Kidney (tissue), 14 donors: Measurements from ENCODE around the gene SH3RF3. TPM values are rescaled to one million over a fixed set of nuclear protein-coding genes. Genes with fewer than 3 reads are reported as not detected.
A peak's percentile ranks its signal among the peaks of the same experiment; 100 is the strongest.

Source experiments
- DNase-seq, 5 donors: peaks; one replicate each; pipeline ENCODE4 v3.0.0-alpha.2; 2013 to 2020
- FAIRE-seq: peaks from 2 replicates; lab custom pipeline; 2012; peaks lifted over from hg19 to GRCh38; lab: Jason Lieb, UNC
- H3K27ac ChIP-seq, 2 donors: one replicate each; pipeline ENCODE4 v1.7.0; 2013; ENCODE audit warnings: low read depth in 2 of 2, low read length in 2 of 2, inconsistent platforms in 1 of 2
- H3K27me3 ChIP-seq: one replicate; pipeline ENCODE4 v1.7.1; 2013; ENCODE audit warnings: low read length, inconsistent platforms; ENCODE audit not compliant: control insufficient read depth, insufficient read depth
- H3K36me3 ChIP-seq, 3 donors: one replicate each; pipeline versions ENCODE4 v1.7.0 to v1.7.1; 2013; ENCODE audit warnings: low read length in 3 of 3, control low read depth in 1 of 3, inconsistent platforms in 1 of 3; ENCODE audit not compliant: insufficient read depth in 3 of 3, control insufficient read depth in 2 of 3
- H3K4me1 ChIP-seq, 3 donors: one replicate each; pipeline versions ENCODE4 v1.7.0 to v1.7.1; 2013; ENCODE audit warnings: low read length in 3 of 3, inconsistent platforms in 1 of 3, low read depth in 1 of 3; ENCODE audit not compliant: control insufficient read depth in 2 of 3, insufficient read depth in 2 of 3
- H3K4me3 ChIP-seq, 3 donors: one replicate each; pipeline versions ENCODE4 v1.7.0 to v1.8.1; 2013; ENCODE audit warnings: low read length in 3 of 3, control low read depth in 1 of 3, inconsistent platforms in 1 of 3
- H3K9ac ChIP-seq, 3 donors: one replicate each; pipeline versions ENCODE4 v1.7.0 to v1.7.1; 2013; ENCODE audit warnings: low read length in 3 of 3, control low read depth in 1 of 3, inconsistent platforms in 1 of 3
- H3K9me3 ChIP-seq, 3 donors: one replicate each; pipeline versions ENCODE4 v1.7.0 to v1.7.1; 2013; ENCODE audit warnings: low read length in 3 of 3, control low read depth in 1 of 3, inconsistent platforms in 1 of 3; ENCODE audit not compliant: control insufficient read depth in 2 of 3, insufficient read depth in 1 of 3
- intact Hi-C: fragments of 100-400 bp; cut with DNase I; formaldehyde crosslinking; loops from one replicate; pipeline ENCODE4 v1.11.1; 2022
- polyA plus RNA-seq: library from polyadenylated mRNA; stranded (reverse); fragments of 350-450 nt; fragmentation: Illumina TruSeq; extraction: RNeasy Lipid Tissue Mini Kit (QIAGEN cat#74804); gene quantifications from one replicate; pipeline ENCODE4 v1.2.3, GENCODE V29; 2014; ENCODE audit warnings: low read depth, low replicate concordance; ENCODE audit not compliant: insufficient read depth
- total RNA-seq: library from RNA; stranded (reverse); fragmentation: NEBNext Ultra II Directional; extraction: Animal tissue kit (Norgen Biotek cat#: 25700); gene quantifications from one replicate; pipeline ENCODE4 v1.2.1, GENCODE V29; 2021
- TF ChIP-seq, protein P1 (sequence below): IDR thresholded peaks from 3 replicates; pipeline ENCODE4 v1.5.1; 2012; ENCODE audit warnings: mild to moderate bottlenecking, moderate library complexity, borderline replicate concordance; ENCODE audit not compliant: insufficient read depth; ENCODE audit errors: extremely low read depth
- donor health status: control.
- donor health status: control.
- donor health status: control.
- donor health status: control.
- donor health status: control.
- donor health status: DM: yes; HTN: yes; CAD: no.
- donor health status: Normal renal cell carcinoma (clear cell type).

SH3RF3 gene
- total and polyA plus RNA-seq, 2 donors from 2014 or later = 1.7 to 10.7 TPM

DNA sequence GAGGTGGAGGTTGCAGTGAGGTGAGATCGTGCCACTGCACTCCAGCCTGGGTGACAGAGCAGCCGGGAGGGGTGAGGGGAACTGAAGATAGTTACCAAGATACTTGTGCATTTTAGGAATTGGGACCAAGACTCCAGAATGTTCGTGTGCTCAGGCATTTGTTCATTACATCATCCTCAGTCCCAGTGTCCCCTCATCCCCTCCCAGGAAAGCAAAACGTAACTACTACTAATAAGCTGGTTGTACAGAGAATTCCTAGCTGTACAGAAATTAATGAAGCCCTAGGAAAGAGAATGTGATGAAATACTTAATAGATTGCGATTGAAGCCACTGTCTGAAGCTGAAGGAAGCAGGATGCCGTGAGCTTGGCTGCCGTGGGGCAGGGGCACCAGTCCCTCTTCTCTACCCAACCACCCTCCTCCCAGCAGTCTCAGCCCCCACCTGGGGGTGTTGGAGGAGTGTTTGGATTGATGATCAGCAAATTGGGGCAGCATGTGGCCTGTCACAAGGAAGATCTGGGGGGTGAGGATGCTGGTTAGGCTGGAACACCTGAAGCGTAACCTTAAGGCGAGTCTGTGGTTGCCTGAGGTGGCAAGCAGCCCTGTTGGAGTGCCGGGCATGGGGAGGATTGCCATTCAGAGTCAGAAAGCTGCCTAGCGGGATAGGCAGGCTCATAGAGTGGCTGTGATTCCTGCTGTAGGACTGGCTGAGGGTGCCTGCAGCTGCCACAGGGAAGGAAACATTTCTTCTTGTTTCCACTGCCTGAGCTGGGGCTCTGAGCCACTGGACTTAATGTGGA lies 140.9 kb downstream of the SH3RF3 start:
- FAIRE-seq = no peak
- Histone ChIP-seq H3K4me1 (peaks cover 6 to 12% (median 8%) of the 10 kb centered on the region in 3 donors), H3K27ac (no peak overlapping the region), H3K9ac (no peak overlapping the region), H3K4me3 (no peak overlapping the region), H3K9me3 (peaks cover 0 to 3% (median 0%) of the 10 kb centered on the region in 3 donors), H3K27me3 (peaks cover 3% of the 10 kb centered on the region), H3K36me3 (no peaks in the 10 kb centered on the region)
- intact Hi-C loops = no loop called here
- DNase-seq = peak in 2 of 5 donors; percentile 27 to 35
- TF ChIP-seq, protein P1, sequence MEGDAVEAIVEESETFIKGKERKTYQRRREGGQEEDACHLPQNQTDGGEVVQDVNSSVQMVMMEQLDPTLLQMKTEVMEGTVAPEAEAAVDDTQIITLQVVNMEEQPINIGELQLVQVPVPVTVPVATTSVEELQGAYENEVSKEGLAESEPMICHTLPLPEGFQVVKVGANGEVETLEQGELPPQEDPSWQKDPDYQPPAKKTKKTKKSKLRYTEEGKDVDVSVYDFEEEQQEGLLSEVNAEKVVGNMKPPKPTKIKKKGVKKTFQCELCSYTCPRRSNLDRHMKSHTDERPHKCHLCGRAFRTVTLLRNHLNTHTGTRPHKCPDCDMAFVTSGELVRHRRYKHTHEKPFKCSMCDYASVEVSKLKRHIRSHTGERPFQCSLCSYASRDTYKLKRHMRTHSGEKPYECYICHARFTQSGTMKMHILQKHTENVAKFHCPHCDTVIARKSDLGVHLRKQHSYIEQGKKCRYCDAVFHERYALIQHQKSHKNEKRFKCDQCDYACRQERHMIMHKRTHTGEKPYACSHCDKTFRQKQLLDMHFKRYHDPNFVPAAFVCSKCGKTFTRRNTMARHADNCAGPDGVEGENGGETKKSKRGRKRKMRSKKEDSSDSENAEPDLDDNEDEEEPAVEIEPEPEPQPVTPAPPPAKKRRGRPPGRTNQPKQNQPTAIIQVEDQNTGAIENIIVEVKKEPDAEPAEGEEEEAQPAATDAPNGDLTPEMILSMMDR = no peak

DNA sequence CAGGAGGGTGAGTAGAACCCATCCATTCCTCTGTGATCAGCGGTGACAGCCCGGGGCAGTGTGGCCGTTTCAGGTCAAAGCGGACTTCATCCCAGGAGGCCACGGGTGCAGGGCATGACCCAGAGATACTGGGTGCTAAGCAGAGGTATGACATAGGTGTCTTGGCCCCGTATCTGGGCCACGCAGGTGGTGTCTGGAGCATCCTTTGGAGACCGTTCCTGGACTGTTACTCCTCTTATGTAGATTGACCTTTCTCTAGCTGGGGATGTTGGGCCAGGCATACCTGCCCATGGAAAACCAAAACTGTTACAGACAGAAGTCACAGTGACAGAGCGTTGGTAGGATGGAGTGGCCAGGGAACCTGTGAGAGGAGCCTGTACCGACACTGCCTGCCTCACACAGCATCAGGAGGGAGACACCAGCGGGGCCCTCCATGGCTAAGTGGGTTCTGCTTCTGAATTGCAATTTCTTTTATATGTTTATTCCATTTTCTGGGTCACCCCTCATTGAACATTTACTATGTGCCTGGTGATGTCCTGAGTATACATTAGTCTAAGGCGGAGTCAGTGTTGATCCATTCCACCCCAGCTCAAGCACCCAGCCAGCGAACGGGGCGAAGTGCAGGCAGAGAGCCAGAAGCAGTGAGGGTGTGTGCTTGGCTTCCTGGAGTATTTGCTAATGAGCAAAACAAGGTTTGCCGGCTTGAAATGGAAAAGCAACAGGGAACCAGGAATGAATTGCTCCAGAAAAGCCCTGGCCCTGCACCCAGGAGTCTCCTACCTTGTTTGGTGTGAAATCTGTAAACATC lies 141.7 kb downstream of the SH3RF3 start:
- peaks cover 0 to 3% (median 0%) of the 10 kb centered on the region in 3 donors for H3K9me3 ChIP-seq
- intact Hi-C loops = no loop called here
- no peak overlapping the region for H3K27ac ChIP-seq
- DNase-seq (peak in 2 of 5 donors; percentile 31 to 58), FAIRE-seq (no peak)
- no peak overlapping the region for H3K4me3 ChIP-seq
- peaks cover 3% of the 10 kb centered on the region for H3K27me3 ChIP-seq
- TF ChIP-seq, protein P1 = no peak
- peaks cover 6 to 12% (median 8%) of the 10 kb centered on the region in 3 donors for H3K4me1 ChIP-seq
- no peak overlapping the region for H3K9ac ChIP-seq
- H3K36me3 ChIP-seq = no peaks in the 10 kb centered on the region

DNA sequence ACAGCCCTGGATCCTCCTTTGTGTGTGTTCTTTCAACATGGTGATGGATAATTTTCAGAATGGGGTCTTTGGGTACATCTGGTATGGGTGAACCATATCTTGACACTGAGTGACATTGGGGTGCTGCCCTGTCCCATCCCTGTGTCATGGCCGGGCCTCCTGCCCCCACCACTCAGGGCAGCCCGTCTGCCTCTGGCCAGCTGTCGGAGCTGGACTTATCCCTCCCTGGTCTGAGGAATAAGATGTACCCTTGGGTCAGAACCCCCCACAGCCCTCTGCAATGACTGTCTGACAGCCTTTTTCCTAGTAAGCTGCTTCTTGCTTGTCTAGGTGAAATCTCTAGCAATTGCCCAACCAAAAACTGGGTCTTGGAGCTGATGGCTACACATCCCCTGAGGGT lies 142.9 kb downstream of the SH3RF3 start:
- no peak for DNase-seq
- intact Hi-C loops = no loop called here
- H3K27me3 ChIP-seq = no peaks in the 10 kb centered on the region
- TF ChIP-seq, protein P1 = no peak
- no peak for FAIRE-seq
- H3K36me3 ChIP-seq = no peaks in the 10 kb centered on the region
- H3K9ac ChIP-seq = no peak overlapping the region
- H3K4me3 ChIP-seq = no peak overlapping the region
- H3K27ac ChIP-seq = no peak overlapping the region
- H3K9me3 ChIP-seq = no peaks in the 10 kb centered on the region
- H3K4me1 ChIP-seq = peaks cover 0 to under 1% (median under 1%) of the 10 kb centered on the region in 3 donors
